ENCODE measurements around the gene CAB39L. TPM values are rescaled to one million over a fixed set of nuclear protein-coding genes. Genes with fewer than 3 reads are reported as not detected.
A peak's percentile ranks its signal among the peaks of the same experiment; 100 is the strongest.

Gene CAB39L
- total RNA-seq, 1 experiment from 2014 or later, result 51.9 TPM

DNA sequence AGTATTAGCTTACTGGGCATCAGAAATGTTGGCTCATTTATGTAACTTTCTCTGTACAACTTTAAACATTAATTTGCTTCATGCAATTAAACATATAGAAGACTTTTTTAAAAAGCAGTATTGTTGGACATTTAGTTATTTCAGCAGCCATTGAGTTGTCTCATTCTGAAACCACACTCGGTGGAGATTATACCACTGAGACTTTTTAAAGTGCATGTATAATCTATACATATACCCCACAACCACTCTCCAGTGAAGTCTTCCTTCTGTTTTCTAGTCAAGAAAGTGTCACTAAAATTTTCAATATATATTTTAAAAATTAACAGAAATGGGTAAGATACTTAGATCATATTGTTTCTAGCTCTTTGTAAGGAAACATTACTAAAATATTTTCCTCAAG is 15.7 kb upstream of the CAB39L start:
- Histone ChIP-seq H3K4me2 (ENCODE audit: low read depth, low read length, poor library complexity, severe bottlenecking) (no peak overlapping the region), H3K9me3 (ENCODE audit: low read length) (peaks cover 10% of the 10 kb centered on the region; the same call in 1 of the 2 replicates), H3K79me2 (ENCODE audit: low read length) (peaks cover 57% of the 10 kb centered on the region), H2AFZ (ENCODE audit: low read length) (no peak overlapping the region), H4K20me1 (ENCODE audit: insufficient read depth, low read depth, low read length) (no peaks in the 10 kb centered on the region), H3K27ac (ENCODE audit: low read length) (no peak overlapping the region), H3K9ac (ENCODE audit: low read length) (no peak overlapping the region), H3K4me3 (ENCODE audit: low read length) (no peak overlapping the region), H3K27me3 (ENCODE audit: low read length) (no peaks in the 10 kb centered on the region), H3K36me3 (ENCODE audit: insufficient read depth, low read length) (peaks cover 86% of the 10 kb centered on the region), H3K9me2 (replicated peaks; ENCODE audit: insufficient read depth, low read length) (no peaks in the 10 kb centered on the region; the same call in 1 of the 2 replicates), H3K4me1 (ENCODE audit: low read length) (no peaks in the 10 kb centered on the region; the same call in 1 of the 2 replicates)
- no peak for DNase-seq

- Histone ChIP-seq H3K36me3 (ENCODE audit: insufficient read depth, low read length) (peaks cover 72% of the 10 kb centered on the region), H3K4me1 (ENCODE audit: low read length) (no peaks in the 10 kb centered on the region; the same call in 1 of the 2 replicates), H2AFZ (ENCODE audit: low read length) (no peak overlapping the region), H3K27me3 (ENCODE audit: low read length) (no peaks in the 10 kb centered on the region), H4K20me1 (ENCODE audit: insufficient read depth, low read depth, low read length) (no peaks in the 10 kb centered on the region), H3K9me3 (ENCODE audit: low read length) (peaks cover 10% of the 10 kb centered on the region; the same call in 1 of the 2 replicates), H3K9ac (ENCODE audit: low read length) (no peak overlapping the region), H3K4me2 (ENCODE audit: low read depth, low read length, poor library complexity, severe bottlenecking) (no peak overlapping the region), H3K79me2 (ENCODE audit: low read length) (peaks cover 75% of the 10 kb centered on the region), H3K4me3 (ENCODE audit: low read length) (no peak overlapping the region), H3K27ac (ENCODE audit: low read length) (no peak overlapping the region), H3K9me2 (replicated peaks; ENCODE audit: insufficient read depth, low read length) (no peaks in the 10 kb centered on the region)
- no peak for DNase-seq
Observed at GRCh38 chr13:49457221-49457620, 13.4 kb upstream of the CAB39L start.

DNA sequence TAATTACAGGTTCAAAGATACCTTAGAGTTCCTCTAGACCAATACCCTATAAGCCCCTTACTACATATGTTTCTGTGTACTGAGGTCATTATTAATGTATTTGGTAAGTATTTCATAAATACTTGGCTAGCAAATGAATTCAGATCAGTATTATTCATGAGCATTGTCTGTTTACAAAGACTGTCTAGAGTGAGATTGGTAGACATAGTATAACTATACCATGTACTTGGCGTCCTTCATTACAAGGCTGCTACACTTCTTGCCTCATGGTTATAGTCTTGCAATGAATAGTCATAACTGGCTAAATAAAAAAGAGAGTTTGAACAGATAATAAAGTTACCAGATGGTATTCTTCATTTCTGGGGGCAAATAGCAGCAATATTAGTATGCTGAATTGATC is 12.3 kb upstream of the CAB39L start:
- Histone ChIP-seq H3K4me2 (ENCODE audit: low read depth, low read length, poor library complexity, severe bottlenecking) (no peak overlapping the region), H3K4me3 (ENCODE audit: low read length) (no peak overlapping the region), H4K20me1 (ENCODE audit: insufficient read depth, low read depth, low read length) (no peaks in the 10 kb centered on the region), H3K9ac (ENCODE audit: low read length) (no peak overlapping the region), H3K79me2 (ENCODE audit: low read length) (peaks cover 78% of the 10 kb centered on the region), H3K27me3 (ENCODE audit: low read length) (no peaks in the 10 kb centered on the region), H3K27ac (ENCODE audit: low read length) (no peak overlapping the region), H3K36me3 (ENCODE audit: insufficient read depth, low read length) (peaks cover 67% of the 10 kb centered on the region), H3K9me2 (replicated peaks; ENCODE audit: insufficient read depth, low read length) (no peaks in the 10 kb centered on the region), H2AFZ (ENCODE audit: low read length) (no peak overlapping the region), H3K9me3 (ENCODE audit: low read length) (no peaks in the 10 kb centered on the region; the same call in 1 of the 2 replicates), H3K4me1 (ENCODE audit: low read length) (no peaks in the 10 kb centered on the region; the same call in 1 of the 2 replicates)
- no peak for DNase-seq

DNA sequence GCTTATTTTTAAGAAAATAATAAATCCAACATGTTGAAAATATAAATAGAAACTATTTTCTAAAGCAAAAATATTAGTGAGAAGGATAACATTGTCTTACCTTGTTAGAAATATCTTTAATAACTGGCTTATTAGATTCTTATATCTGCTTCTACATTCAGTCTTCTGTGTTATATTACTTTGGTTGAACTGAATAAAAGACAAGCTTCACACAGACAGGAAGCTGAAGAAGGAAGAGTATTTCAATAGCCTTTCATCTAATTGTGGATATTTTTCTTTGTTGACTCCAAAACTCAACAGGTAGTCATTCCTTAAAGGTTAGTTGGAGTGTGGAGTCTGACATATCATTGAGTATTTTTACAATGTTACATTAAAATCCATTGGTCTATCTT is 11.1 kb upstream of the CAB39L start:
- 0 out of 2 replicates have a peak overlapping the region, but pooled peaks have one; percentile 22 for H3K27ac ChIP-seq (ENCODE audit: low read length)

DNA sequence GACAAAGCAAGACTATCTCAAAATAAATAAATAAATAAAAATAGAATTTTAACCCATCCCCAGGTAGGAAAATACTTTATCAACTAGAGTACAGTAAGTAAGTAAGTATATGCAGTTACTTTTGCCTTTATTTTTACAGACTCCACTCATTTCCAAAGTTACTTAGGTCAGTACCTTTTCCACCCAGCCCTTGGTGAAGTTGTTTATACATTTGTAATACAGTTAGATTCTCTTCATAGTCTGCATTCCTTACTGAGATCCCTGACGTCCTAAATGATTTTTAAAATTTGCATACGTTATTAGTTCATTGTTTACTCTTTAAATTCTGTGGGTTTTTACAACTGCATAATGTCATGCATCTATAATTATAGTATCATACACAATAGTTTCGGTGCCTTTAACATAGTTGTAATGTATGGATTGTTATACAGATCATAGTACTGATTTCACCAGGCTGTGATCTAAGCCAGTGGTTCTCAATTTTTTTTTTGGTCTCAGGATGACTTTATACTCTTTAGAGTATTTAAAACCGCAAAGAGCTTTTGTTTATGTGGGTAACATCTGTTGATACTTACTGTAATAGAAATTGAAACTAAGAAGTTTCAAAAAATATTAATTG is 10.6 kb upstream of the CAB39L start:
- Histone ChIP-seq H3K27me3 (ENCODE audit: low read length) (no peaks in the 10 kb centered on the region), H2AFZ (ENCODE audit: low read length) (no peak overlapping the region), H3K9ac (ENCODE audit: low read length) (no peak overlapping the region), H4K20me1 (ENCODE audit: insufficient read depth, low read depth, low read length) (no peaks in the 10 kb centered on the region), H3K79me2 (ENCODE audit: low read length) (peaks cover 86% of the 10 kb centered on the region), H3K36me3 (ENCODE audit: insufficient read depth, low read length) (peaks cover 54% of the 10 kb centered on the region), H3K9me3 (ENCODE audit: low read length) (no peaks in the 10 kb centered on the region), H3K27ac (ENCODE audit: low read length) (0 out of 2 replicates have a peak overlapping the region, but pooled peaks have one; percentile 22), H3K4me1 (ENCODE audit: low read length) (no peaks in the 10 kb centered on the region; the same call in 1 of the 2 replicates), H3K4me2 (ENCODE audit: low read depth, low read length, poor library complexity, severe bottlenecking) (no peak overlapping the region), H3K4me3 (ENCODE audit: low read length) (no peak overlapping the region), H3K9me2 (replicated peaks; ENCODE audit: insufficient read depth, low read length) (no peaks in the 10 kb centered on the region)
- no peak for DNase-seq

More for the DNA sequence above, 11.1 kb upstream of the CAB39L start:
- peaks cover 55% of the 10 kb centered on the region for H3K36me3 ChIP-seq (ENCODE audit: insufficient read depth, low read length)
- no peak overlapping the region for H3K4me2 ChIP-seq (ENCODE audit: low read depth, low read length, poor library complexity, severe bottlenecking)
- H3K4me3 ChIP-seq (ENCODE audit: low read length), result no peak overlapping the region
- no peaks in the 10 kb centered on the region for H3K27me3 ChIP-seq (ENCODE audit: low read length)
- no peaks in the 10 kb centered on the region for H3K9me3 ChIP-seq (ENCODE audit: low read length)
- H4K20me1 ChIP-seq (ENCODE audit: insufficient read depth, low read depth, low read length), result no peaks in the 10 kb centered on the region
- no peaks in the 10 kb centered on the region for H3K9me2 ChIP-seq (replicated peaks; ENCODE audit: insufficient read depth, low read length)
- no peak overlapping the region for H3K9ac ChIP-seq (ENCODE audit: low read length)
- no peak overlapping the region for H2AFZ ChIP-seq (ENCODE audit: low read length)
- H3K79me2 ChIP-seq (ENCODE audit: low read length), result peaks cover 83% of the 10 kb centered on the region
- DNase-seq, result no peak
- H3K4me1 ChIP-seq (ENCODE audit: low read length), result no peaks in the 10 kb centered on the region; the same call in 1 of the 2 replicates

DNA sequence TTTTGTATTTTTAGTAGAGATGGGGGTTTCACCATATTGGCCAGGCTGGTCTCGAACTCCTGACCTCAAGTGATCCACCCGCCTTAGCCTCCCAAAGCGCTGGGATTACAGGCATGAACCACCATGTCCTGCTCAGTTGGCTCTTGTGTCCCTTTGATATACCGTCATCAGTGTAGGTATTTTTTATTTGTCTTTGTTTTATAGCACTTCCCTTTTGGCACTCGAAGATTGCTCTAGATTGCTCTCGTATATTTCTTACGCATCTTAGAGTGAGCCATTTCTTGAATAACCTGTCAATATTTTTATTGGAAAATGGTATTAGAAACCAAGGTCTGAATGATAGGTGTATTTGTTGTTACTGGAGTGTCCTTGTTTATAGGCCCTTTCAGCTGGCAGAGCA is 9.6 kb upstream of the CAB39L start:
- H3K27ac ChIP-seq (ENCODE audit: low read length), result no peak overlapping the region
- H2AFZ ChIP-seq (ENCODE audit: low read length), result no peak overlapping the region
- H3K4me3 ChIP-seq (ENCODE audit: low read length), result no peak overlapping the region
- no peak overlapping the region for H3K4me2 ChIP-seq (ENCODE audit: low read depth, low read length, poor library complexity, severe bottlenecking)
- no peaks in the 10 kb centered on the region for H4K20me1 ChIP-seq (ENCODE audit: insufficient read depth, low read depth, low read length)
- no peak overlapping the region for H3K9ac ChIP-seq (ENCODE audit: low read length)
- H3K79me2 ChIP-seq (ENCODE audit: low read length), result peaks cover 89% of the 10 kb centered on the region
- peaks cover 53% of the 10 kb centered on the region for H3K36me3 ChIP-seq (ENCODE audit: insufficient read depth, low read length)
- H3K27me3 ChIP-seq (ENCODE audit: low read length), result no peaks in the 10 kb centered on the region
- peaks cover 3% of the 10 kb centered on the region; the same call in 1 of the 2 replicates for H3K4me1 ChIP-seq (ENCODE audit: low read length)
- H3K9me2 ChIP-seq (replicated peaks; ENCODE audit: insufficient read depth, low read length), result no peaks in the 10 kb centered on the region
- no peaks in the 10 kb centered on the region for H3K9me3 ChIP-seq (ENCODE audit: low read length)
- no peak for DNase-seq

DNA sequence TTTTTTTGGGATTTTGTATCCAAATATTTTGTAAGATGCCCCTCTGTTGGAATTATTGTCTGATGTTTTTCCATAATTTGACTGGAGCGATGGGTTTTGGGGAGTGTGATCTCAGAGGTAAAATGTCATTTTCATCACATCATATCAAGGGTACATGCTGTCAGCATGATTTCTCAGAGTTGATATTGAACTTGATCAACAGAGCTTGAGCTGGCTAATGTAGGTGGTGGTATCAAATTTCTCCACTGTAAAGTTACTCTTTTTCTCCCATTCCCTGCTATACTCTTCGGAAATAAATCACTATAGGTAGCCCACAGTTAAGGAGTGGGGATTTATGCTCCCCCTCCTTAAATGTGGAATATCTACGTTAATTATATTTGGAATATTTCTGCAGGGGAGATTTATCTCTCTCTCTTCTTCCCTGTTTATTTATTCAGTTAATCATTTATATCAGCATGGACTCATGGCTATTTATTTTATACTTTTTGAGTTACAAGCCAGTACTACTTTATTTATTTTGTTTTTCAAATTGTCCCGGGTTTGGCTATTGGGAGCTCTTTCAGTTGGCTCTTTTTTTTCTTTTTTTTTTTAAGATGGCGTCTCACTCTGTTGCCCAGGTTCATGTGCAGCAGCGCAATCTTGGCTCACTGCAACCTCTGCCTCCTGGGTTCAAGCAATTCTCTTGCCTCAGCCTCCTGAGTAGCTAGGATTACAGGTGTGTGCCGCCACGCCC is 9.0 kb upstream of the CAB39L start:
- Histone ChIP-seq H3K9me3 (ENCODE audit: low read length) (no peaks in the 10 kb centered on the region), H3K36me3 (ENCODE audit: insufficient read depth, low read length) (peaks cover 55% of the 10 kb centered on the region), H3K27ac (ENCODE audit: low read length) (no peak overlapping the region), H3K4me2 (ENCODE audit: low read depth, low read length, poor library complexity, severe bottlenecking) (no peak overlapping the region), H3K4me1 (ENCODE audit: low read length) (peaks cover 9% of the 10 kb centered on the region), H3K9me2 (replicated peaks; ENCODE audit: insufficient read depth, low read length) (no peaks in the 10 kb centered on the region), H3K27me3 (ENCODE audit: low read length) (no peaks in the 10 kb centered on the region), H2AFZ (ENCODE audit: low read length) (no peak overlapping the region), H4K20me1 (ENCODE audit: insufficient read depth, low read depth, low read length) (no peaks in the 10 kb centered on the region), H3K9ac (ENCODE audit: low read length) (no peak overlapping the region), H3K79me2 (ENCODE audit: low read length) (peaks cover 89% of the 10 kb centered on the region), H3K4me3 (ENCODE audit: low read length) (no peak overlapping the region)
- no peak for DNase-seq

GRCh38 chr13:49450105-49450819 is 6.4 kb upstream of the CAB39L start:
- Histone ChIP-seq H3K9me2 (replicated peaks; ENCODE audit: insufficient read depth, low read length) (no peaks in the 10 kb centered on the region), H3K4me2 (ENCODE audit: low read depth, low read length, poor library complexity, severe bottlenecking) (no peak overlapping the region), H3K4me3 (ENCODE audit: low read length) (no peak overlapping the region), H3K27me3 (ENCODE audit: low read length) (no peaks in the 10 kb centered on the region), H4K20me1 (ENCODE audit: insufficient read depth, low read depth, low read length) (no peaks in the 10 kb centered on the region), H3K4me1 (ENCODE audit: low read length) (peaks cover 33% of the 10 kb centered on the region), H3K27ac (ENCODE audit: low read length) (no peak overlapping the region; the same call in 1 of the 2 replicates), H2AFZ (ENCODE audit: low read length) (no peak overlapping the region), H3K9ac (ENCODE audit: low read length) (no peak overlapping the region), H3K36me3 (ENCODE audit: insufficient read depth, low read length) (peaks cover 51% of the 10 kb centered on the region), H3K9me3 (ENCODE audit: low read length) (no peaks in the 10 kb centered on the region), H3K79me2 (ENCODE audit: low read length) (peaks cover 92% of the 10 kb centered on the region)
- no peak for DNase-seq

All from Karpas-422 (cell line).